Dermis blood vessel endothelial cell (primary cell): ENCODE data around the gene PPM1H. TPM values are rescaled to one million over a fixed set of nuclear protein-coding genes. Genes with fewer than 3 reads are reported as not detected.
A peak's percentile ranks its signal among the peaks of the same experiment; 100 is the strongest.

Source experiments
- DNase-seq: peaks from one replicate; pipeline ENCODE4 v3.0.0; 2010
- total RNA-seq: library from RNA; depleted of rRNA; stranded (reverse); fragments of >200 nt; gene quantifications from 2 replicates; pipeline ENCODE4 v1.2.3, GENCODE V29; 2014

Gene PPM1H
- total RNA-seq, 1 donor from 2014 or later: 2.9 TPM

- no peak for DNase-seq
Measured at GRCh38 chr12:62711631-62712241, 223.2 kb downstream of the PPM1H start.

GRCh38 chr12:62709311-62709710, 225.6 kb downstream of the PPM1H start:
- DNase-seq: no peak

GRCh38 chr12:62707939-62708338, 227.0 kb downstream of the PPM1H start:
- DNase-seq: no peak

DNA sequence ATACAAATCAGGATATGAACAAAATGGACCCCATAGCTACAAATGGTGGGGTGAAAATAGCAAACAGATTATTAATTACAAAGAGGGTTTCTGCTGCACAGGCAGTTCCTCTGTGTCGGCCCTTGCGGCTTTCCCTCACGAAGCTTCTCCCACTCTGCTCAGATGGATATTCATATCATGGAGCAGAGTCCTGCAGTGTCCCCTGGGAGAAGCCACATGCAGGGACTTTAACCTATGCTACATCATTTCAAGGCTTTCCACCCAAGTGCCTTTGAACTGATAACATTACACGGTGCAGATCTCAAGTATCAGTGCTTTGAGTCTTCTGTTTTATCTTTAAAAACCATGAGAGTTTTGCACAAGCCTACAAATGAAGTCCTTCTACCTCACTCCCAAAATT, 229.1 kb downstream of the PPM1H start:
- no peak for DNase-seq

DNA sequence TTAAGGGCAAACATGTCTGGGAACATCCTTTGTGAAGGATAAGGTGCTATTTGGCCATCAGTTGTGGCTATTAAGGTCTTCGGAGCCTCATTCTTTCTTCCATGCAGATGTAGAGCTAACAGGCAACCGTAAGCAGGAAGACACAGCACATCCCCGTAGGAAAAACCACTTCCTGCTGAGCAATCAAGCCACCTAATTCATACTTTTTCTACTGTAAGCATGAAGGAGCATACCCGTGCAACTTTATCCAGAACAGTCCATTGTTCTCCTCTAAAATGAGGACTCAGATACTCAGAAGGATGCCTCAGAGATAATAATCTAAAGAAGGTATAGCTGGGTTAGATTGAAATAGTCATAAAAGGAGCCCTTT, 232.0 kb downstream of the PPM1H start:
- DNase-seq: peak; percentile 73

- no peak for DNase-seq
Measured at GRCh38 chr12:62701492-62701891, 233.5 kb downstream of the PPM1H start.

DNA sequence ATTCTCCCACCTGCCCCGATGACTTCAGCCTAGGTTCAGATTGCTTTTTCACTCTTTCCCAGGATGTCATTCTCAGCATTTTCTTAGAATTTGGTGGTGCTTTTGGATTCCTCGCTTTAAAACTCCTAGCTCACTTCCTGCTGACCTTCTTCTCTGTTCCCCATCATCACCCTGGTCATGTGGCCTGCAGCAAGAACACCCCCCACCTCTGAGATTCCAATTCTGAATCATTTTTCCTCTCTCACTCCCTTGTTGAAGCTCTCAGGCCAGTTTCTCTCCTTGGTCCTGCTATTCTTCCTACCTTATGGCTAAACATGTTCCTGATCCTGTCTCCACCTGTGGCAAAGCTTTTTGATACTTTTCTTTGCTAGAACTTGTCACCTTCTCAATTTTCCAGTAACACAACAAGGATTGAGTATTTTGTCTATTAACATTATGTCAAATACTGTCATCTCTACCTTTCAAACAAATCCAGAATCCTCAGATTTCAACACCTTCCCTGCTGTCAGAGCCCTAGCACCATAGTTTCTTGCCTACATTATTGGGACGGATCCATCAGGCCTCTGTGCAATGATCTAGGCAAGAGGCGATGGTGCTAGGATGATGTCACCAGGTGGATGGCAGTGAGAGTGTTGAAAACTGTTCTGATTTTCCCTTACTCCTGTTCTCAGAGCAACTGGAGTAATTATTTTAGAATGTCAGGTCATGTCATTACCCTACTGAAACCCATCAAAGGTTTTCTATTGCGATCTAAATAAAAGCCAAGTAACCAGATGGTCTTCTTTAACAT, 234.7 kb downstream of the PPM1H start:
- DNase-seq: no peak

DNA sequence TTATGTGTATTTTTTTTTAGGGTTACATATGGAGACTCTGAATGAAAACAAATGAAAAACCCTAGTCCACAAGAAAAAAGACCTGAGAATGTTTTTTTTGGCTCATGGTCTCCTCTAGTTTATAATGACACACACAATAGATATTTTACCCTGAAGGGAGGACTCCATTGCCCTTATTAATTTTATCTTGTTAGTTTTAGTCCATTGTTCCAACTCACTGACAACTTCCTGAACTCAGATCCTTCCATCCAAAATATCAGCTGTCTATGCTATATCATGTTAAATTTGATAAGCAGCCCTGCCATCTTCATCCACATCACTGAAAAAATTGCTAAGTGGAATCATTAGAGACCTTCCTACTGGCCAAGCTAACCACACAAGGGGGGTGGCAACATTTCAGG, 236.2 kb downstream of the PPM1H start:
- peak; percentile 68 for DNase-seq

DNA sequence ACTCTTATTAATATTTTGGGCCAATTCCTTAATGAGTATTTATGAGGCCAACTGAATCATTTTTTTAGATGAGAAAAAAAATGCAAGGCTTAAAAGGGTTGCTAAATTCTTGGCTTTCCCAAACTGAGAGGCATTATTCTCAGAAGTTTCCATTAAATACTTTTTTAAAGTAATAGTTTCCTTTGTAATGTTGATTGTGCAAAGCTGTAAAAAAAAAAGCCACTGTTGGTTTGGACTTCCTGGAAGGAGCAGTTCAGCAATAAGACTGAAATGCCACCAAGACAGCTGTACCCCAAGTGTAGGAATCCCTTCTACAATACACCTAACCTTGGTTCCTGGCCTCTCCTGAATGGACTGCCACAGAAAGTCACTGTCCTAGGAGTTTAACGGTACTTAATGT, 237.1 kb downstream of the PPM1H start:
- DNase-seq: no peak

GRCh38 chr12:62695696-62696095, 239.3 kb downstream of the PPM1H start:
- no peak for DNase-seq

GRCh38 chr12:62694632-62695031, 240.3 kb downstream of the PPM1H start:
- DNase-seq: no peak

DNA sequence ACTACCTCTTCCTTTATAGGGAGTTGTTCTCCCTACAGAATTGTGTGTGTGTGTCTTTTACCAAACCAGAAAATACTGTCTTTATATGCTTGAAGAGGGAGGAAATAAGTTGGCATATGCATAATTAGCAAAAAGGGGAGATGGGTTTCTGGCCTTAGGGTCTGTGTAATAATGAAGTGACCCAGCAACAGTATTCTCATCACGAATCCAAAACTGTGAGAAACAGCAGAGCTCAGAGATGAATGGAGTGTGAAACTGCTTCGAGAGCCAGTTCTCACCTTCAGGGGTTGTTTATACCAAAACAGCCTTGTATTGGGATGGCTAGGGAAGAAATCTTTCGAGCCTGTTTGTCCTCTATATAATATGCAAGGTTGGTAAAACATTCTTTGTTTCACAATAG, 240.8 kb downstream of the PPM1H start:
- DNase-seq: no peak

- no peak for DNase-seq
Measured at GRCh38 chr12:62693376-62694050, 241.4 kb downstream of the PPM1H start.

GRCh38 chr12:62692884-62693283, 242.1 kb downstream of the PPM1H start:
- no peak for DNase-seq

DNA sequence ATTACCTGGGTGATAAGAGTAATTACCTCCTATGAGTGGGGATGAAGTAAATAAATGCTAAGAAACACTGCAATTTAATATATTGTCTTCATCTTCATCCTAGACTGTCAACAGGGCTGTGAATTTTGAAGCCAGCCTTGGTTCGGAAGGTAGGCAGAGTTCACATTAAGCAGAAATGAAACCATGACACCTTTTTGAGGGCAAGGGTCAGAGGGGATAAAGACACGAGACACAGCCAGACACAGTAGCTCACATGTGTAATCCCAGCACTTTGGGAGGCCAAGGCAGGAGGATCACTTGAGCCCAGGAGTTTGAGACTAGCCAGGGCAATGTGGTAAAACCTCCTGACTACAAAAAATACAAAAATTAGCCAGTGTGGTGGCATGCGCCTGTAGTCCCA, 243.6 kb downstream of the PPM1H start:
- DNase-seq: no peak

DNA sequence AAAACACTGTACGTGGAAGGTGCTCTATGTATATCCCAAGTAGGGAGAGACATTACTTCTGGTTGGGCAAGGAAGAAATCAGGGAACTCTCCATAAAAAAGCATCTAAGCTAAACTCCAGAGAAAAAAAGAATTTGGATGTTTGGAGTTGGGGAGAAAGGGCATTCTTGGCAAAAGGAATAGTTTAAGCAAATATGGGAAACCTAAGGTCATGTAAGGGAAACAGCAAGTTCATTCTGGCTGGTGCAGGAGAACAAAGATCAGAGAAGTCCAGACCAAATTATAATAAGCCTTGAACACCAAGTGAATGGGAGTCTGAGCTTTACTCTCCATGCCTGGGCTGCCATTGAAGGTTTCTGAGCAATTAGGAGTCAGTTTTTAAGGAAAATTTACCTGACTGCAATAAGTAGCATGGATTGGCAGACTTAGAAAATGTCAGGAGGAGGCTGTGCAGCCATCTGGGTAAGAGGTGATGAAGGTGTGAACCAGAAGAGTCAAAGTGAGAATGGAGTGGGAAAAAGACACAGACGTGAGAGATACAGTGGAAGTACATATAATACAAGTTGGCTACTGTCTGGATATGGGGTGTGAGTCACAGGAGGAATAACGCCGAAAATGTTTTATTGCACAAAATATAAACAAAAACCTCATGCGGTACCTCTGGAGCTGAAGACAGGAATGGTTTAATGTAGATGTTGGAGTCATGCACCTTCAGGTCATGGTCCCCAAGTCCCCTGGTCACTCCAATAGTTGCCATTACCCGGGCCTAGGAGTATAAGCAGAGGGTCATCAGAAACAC, 245.7 kb downstream of the PPM1H start:
- DNase-seq: no peak

DNA sequence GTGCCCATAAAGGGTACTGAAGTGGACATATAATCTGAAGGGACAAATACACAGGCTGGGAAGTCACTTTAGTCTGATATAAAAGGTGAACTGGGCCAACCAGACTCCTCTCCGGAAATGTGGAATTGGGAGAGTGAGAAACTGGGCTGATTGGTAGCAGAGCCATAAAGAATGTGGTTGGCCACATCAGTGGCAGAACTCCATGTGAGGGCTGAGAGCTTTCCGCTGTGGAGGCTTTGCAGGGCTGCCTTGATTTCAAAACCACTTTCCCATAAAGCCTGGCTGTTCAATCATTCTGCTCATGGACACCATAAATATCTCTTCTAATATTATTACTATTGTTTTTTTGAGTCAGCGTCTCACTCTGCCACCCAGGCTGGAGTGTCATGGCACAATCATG, 248.0 kb downstream of the PPM1H start:
- no peak for DNase-seq

GRCh38 chr12:62684570-62685295, 250.2 kb downstream of the PPM1H start:
- DNase-seq: no peak

DNA sequence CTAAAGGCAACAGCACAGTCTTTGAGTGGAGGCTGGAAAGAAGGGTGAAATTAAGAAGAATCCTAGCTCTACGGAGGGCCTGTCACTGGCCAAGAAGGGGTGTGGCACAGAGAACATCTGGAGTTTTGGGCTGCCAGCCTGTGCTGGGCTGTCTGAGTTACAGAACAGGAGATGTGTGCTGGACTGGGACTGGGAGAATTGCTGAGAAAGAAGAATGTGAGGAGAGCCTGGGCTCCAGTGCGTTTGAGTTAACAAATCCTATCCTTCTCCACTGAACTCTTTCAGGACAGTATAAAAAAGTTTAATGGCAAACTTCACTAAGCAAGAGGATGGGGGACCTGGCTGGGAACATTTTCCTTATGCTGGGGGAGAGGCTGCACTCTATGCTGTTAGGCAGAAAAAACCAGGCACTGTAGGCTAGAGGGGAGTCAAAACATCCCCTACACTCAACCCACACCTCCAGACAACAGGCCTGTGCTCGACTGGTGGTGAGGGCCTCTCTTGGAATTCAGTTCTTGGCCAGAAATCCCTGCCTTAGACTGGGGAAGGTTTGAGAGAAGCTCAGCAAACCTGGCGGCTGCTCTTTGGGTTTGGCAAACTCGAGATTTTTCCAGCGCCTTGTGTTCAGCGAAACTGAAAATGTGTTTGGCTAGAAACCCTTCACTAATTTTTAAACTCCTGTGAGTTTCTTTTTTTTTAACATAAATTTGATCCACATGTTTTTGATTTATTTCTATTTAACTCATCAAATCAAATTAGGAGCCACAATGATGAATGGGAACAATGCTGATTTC, 251.0 kb downstream of the PPM1H start:
- DNase-seq: no peak

GRCh38 chr12:62681306-62681705, 253.6 kb downstream of the PPM1H start:
- DNase-seq: no peak

DNA sequence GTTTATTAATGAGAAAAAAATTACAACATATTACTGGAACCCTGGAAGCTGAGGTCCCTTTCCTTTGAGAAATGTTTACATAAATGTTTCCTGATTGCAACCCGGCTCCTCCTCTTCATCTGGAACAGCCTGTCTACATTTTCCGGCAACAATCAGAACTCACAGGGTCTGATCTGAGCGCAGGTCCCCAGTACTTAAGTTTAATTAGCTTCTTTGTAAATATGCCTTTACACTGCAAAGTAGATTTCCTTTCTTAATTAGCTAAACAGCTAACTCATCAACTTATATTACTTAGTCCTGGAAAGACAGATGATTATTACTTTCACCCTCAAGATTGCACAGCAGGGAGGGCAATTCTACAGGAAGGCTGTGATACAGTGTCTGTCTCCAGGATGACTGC, 255.3 kb downstream of the PPM1H start:
- peak; percentile 40 for DNase-seq

DNA sequence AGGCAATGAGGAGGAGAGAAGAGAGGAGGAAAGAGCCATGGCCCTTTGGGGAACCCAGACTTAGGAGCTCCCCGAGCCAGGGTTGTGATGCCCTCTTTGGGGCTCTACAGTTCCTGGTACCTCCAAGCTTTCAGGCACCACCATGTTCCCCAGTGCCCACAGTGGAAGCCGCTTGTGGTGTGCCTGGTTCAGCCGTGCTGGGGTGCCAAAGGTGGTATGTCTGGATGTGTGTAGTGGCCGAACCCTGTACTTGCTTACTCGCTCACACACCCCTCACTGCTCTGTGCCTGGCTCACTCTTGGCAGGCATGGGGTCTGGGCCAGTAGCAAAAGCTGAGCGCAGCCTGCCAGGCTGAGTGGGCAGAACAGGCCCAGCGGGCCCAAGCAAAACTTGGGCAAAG, 257.6 kb downstream of the PPM1H start:
- DNase-seq: no peak
